OCI-M1 (cell line): ENCODE results near the gene CUL9.

Source experiments
- DNase-seq: peaks from one replicate; lab custom pipeline; 2025; lab: John Stamatoyannopoulos, UW

The CUL9 gene

GRCh38 chr6:43257367-43258145, 75.6 kb downstream of the CUL9 start:
- DNase-seq, result no peak

- no peak for DNase-seq
Observed at GRCh38 chr6:43258180-43258579, 76.2 kb downstream of the CUL9 start.

- DNase-seq, result no peak
Observed at GRCh38 chr6:43258807-43259686, 77.1 kb downstream of the CUL9 start.

- no peak for DNase-seq
Observed at GRCh38 chr6:43260791-43261190, 78.8 kb downstream of the CUL9 start.

GRCh38 chr6:43261198-43261597, 79.2 kb downstream of the CUL9 start:
- no peak for DNase-seq

DNA sequence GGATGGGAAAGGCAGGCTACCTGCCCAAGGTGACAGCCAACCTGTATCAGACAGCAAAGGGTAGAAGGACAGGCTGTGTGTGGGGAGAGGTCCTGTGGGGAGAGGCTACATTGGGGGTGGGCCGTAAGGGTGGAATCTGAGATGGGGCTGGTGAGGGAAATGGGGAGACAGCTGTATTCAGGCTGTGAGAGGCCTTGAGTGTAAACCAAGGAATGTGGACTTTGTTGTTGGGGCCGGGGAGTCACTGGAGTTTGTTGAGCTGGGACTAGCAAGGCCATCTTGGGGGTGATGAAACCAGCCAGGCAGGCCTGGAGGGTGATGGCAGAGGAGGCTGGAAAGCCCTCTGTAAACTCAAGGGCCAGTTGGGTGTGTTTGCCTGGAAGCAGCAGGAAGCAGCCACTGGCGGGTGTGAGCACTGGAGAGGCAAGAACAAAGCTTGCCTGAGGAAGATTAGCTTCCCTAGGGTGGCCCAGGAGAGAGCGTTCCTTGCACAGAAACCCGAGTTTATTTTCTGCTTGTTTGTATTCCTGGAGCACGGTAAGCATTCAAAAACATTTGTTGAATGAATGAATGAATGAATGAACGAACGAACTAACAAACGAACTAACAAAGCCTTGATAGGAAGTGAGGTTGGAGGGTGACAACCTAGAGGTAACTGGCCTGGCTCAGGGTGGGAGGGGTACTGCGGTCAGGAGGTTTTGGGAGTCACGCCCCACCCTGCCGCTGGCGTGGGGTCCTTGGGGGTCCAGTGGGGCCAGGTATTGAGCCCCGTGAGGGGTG, 80.2 kb downstream of the CUL9 start:
- DNase-seq, result no peak

GRCh38 chr6:43262780-43263313, 80.9 kb downstream of the CUL9 start:
- no peak for DNase-seq

DNA sequence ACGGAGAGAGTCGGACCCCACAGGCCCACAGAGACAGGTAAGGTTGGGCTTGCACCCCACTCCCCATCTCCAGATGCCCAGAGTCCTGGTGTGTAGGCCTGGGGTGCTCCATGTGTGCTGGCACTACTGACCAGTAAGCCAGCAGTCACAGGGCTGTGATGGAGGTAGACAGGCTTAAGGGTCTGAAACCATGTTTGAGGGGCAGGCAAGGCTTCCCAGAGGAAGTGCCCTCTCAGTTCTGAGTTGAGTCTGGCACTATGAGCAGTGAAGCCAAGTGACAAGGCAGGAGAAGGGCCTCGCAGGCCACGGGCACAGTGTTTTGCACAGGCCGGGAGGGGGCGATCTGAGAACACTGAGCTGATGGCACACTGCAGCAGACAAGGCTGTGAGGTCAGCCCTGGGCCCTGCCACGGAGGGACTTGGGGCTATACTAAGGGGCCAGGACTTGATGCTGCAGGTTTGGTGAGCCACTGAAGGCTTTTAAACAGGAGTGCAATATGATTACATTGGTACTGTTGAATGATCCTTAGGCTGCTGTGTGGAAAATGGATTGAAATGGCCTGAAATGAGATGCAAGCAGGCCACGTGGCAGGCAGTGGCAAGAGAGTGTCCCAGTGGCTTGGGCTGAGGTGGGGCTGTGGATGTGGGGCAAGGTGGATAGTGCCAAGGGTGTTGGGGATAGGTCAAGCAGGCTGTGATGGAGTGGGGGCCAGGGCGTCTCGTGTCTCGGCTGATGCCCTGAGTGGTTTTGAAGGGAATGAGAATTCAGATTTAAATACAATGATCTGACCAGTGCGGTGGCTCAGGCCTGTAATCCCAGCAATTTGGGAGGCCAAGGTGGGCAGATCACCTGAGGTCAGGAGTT, 81.5 kb downstream of the CUL9 start:
- DNase-seq, result peak; percentile 90

DNA sequence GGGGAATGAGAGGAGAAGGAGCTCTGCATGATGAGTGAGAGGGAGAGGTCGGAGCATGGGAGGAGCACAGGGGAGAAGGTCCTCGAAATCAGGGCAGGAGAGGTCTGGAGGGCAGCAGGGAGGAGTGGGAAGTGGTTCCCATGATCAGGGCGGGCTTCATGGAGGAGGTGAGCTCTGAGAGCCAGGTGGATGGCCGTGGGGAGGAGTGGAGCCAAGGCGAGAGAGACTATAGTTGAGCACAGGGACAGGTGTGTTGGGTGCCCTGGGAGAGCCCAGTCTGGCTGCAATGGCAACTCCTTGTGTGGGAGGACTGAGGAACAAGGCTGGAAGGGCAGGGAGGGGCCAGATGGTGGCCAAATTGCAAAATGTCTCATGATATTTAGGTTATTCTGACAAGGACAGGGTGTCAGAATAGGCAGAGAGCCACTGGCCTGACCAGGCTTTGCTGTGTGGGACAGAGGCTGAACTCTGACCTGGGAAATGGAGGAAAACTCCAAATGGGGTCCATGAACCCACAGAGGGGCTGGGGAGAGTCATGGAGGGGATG, 82.7 kb downstream of the CUL9 start:
- no peak for DNase-seq

DNA sequence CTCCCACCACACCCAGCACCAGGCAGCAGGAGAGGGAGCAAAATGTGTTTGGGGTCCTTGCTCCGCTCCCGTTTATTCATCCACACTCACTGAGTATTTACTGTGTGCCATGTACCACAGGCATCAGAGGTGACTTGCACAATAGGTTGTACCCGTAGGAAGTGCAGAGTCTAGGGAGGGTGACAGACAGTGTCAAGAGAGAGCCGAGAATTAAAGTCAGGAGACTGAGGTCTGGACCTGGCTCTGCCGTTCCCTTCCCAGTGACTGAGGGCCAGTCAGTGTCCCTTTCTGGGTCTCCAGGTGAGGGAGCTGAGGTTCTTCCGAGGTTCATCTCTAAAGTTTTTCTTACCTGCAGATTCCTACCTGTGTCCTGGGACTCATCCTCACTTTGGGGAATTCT, 83.6 kb downstream of the CUL9 start:
- no peak for DNase-seq

DNA sequence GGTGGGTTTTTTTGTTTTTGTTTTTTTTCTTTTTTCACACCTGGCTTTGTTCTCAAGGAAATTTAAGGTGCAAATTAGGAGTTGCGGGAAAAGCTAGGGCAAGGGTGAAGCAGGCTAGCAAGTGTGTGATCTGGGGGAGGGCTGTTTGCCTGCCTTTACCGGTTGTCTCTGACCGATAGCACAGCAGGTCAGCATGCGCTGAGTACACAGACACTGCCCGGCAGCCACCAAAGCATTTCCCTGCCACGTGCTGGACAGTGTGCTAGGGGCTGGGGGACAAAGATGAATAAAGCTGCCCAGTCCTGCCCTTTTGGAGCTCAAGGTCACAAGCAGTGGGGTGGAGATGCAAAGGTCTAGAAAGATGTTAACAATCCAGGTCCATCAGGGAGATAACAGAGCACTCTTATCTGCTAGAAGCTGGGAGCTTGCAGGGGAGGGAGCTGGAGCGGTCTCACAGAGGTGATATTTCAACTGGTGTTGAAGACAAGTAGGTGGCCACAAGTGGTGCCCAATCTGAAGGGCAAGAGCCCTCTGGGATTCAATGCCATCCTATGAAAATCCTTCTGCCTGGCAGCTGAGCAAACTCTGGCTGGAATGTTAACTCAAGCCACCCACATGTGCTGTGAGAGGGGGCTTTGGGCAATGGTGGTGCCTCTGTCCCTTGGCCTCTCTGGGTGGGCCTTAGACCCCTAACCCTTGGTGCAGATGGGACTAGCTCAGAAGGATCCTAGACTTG, 85.8 kb downstream of the CUL9 start:
- no peak for DNase-seq

- DNase-seq, result peak; percentile 36
Observed at GRCh38 chr6:43268355-43268700, 86.3 kb downstream of the CUL9 start.

- DNase-seq, result peak; percentile 36
Observed at GRCh38 chr6:43268782-43269272, 86.8 kb downstream of the CUL9 start.

DNA sequence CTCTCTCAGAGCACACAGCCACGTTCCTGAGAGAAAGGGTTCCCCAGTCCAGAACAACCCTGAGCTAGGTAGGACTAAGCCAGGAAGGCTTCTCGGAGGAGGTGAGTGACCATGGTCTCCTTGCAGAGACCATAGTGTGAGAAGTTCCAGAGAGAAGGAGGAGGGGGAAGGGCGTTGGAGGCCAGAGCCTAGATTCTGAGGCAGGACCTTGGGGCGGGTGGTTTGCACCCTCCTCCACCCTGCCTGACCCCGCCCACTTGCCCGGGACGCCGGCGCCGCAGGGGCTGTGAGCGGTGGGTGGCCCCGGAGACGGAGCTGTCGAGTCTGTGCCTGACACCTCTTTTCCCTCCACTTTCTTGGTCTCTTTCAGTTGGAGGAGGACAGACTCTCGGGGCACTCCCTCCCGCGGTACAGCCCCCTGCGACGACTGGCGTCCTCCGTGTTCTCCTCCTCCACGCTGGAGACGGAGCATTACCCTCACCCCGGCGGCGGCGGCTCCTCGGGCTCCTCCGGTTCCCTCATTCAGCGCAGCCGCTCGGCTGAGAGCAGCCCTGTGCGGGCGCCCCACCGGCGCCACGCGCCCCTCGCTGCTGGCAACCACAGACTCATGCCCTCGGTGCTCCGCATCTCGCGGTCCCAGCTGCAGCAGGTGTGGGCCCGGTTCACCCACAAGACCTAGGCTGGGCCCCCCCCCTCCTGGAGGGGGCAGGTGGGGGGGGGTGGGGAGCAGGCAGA, 87.4 kb downstream of the CUL9 start:
- DNase-seq, result peak; percentile 48

- DNase-seq, result no peak
Observed at GRCh38 chr6:43271103-43271815, 89.3 kb downstream of the CUL9 start.

- DNase-seq, result no peak
Observed at GRCh38 chr6:43271944-43272343, 89.9 kb downstream of the CUL9 start.

DNA sequence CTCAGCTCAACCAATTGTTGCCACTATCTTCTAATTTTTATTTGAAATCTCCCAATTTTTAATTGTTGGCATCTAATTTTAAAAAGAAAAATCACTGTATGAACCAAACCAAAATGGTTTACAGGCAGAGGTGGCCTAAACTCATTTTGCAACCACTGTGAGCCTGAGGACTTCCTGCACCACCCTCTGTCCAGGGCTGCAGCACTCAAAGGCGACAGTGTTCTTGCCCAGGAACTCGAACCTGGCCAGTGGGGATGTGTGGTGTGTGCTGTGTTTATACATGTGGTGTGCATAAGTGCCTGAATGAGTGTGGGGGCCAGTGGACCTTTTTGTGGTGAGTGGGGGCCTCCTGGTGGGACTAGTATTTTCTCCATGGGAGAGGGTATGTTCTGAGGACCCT, 91.7 kb downstream of the CUL9 start:
- no peak for DNase-seq
